HG02943 (cell line): Measurements from ENCODE around the gene ASIC1.
A peak's percentile ranks its signal among the peaks of the same experiment; 100 is the strongest.
"Not testable (repeated sequence)": the region's sequence is repeated elsewhere in the genome, so short reads cannot be mapped to it uniquely, and the experiment has no call there.

Experiments used
- ATAC-seq: cut with Tn5 transposase; IDR thresholded peaks from one replicate; pipeline ENCODE4 v1.9.1; 2021; ENCODE audit warnings: mild to moderate bottlenecking, low read depth, moderate library complexity; ENCODE audit not compliant: unreplicated experiment

ASIC1 gene

DNA sequence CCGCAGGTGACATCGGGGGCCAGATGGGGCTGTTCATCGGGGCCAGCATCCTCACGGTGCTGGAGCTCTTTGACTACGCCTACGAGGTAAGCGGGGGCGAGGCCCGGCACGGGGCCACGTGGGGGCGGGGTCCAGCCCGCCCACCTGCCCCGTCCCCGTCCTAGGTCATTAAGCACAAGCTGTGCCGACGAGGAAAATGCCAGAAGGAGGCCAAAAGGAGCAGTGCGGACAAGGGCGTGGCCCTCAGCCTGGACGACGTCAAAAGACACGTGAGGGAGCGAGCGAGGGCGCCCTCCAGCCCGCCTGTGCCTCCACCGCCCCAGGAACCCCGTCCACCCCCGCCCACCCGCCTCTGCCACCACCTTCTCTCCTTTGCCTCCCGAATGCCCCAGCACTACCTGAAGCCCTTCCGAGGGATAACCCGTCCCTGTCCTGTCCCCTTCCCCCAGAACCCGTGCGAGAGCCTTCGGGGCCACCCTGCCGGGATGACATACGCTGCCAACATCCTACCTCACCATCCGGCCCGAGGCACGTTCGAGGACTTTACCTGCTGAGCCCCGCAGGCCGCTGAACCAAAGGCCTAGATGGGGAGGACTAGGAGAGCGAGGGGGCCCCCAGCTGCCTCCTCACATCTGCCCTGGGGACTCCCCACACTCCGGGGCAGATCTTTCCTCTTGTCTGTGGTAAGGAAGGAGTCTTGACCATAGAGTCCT lies 23.9 kb downstream of the ASIC1 start:
- ATAC-seq, result no peak

DNA sequence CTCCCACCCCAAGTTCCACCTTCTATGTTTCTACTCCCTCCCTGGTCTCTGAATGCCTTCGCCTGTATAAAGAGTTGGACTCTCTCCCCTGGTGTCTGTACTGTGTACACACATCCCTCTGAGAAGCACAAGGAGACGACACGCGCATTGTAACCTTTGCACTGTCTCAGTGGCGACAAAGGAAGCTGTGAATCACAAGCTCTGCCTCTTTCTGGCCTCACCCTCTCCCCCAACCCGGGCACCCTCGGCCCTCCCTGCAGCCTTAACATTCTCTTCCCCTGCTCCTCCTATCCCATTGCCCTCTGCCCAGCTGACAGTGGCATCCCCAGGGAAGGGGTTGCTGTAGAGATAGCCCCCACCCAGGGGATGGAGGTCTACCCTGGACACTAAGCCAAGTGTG lies 25.2 kb downstream of the ASIC1 start:
- ATAC-seq, result no peak

DNA sequence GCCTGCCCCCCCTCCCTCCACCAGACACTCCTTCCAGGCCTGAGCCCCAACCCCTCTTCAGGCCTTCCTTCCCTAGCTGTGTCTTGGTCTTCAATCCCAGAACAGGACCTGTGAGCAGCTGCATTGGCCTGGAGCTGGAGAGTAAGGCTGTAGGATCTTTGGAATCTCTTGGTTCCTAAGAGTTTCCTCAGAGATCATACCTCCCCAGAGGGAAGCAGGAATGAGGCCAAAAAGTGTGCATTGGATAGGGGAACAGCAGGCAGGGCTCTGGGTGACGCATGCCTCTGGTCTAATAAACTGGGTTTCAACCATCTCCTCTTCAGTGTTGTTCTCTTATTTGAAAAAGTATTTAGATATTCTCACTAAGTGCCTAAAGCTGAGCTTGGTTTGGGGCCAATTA lies 25.9 kb downstream of the ASIC1 start:
- no peak for ATAC-seq

DNA sequence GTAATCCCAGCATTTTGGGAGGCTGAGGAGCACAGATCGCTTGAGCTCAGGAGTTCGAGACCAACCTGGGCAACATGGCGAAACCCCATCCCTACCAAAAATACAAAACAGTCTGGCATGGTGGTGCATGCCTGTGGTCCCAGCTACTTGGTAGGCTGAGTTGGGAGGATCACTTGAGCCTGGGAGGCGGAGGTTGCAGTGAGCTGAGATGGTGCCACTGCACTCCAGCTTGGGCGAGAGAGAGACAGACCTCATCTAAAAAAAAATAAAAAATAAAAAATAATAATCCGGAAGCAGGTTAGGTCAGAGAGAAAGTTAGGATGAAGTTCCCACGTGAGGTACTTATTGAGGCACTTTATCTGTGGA lies 27.0 kb downstream of the ASIC1 start:
- ATAC-seq, result not testable (repeated sequence)

DNA sequence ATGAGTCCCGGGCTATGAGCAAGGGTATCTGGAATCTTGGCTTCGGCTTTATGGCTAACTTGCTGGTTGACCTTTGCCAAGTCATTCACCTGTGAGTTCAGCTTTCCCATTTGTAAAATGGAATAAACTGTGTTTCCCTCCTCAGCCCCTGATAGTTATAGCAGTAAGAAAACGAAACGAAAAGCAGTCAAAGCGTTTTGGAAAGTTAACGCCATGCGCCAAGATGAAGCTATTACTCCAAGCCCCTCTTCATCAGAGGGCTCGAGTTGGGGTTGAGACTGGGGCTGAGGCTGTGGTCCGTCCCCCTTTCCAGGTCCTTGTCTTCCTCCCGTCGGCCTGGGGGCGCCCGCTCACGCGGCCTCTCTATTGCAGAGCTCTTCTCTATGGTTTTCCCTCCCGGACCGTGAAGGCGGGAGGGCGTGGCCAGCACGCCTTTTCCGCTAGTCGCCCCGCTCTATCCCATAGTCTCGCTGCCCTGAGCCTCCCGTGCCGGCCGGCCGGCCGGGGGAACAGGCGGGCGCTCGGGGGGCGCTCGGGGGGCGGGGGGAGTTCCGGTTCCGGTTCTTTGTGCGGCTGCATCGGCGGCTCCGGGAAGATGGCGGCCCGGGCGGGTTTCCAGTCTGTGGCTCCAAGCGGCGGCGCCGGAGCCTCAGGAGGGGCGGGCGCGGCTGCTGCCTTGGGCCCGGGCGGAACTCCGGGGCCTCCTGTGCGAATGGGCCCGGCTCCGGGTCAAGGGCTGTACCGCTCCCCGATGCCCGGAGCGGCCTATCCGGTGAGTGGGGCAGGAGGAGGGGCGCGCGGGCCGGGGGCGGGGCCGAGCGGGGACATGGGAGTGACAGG lies 27.6 kb downstream of the ASIC1 start, which contains the start of gene SMARCD1:
SMARCD1 (plus strand) TSS at position 568 of the 840 bp plus-strand sequence; CDS start at position 596, 28 bp downstream.
- peak; percentile 77 for ATAC-seq

DNA sequence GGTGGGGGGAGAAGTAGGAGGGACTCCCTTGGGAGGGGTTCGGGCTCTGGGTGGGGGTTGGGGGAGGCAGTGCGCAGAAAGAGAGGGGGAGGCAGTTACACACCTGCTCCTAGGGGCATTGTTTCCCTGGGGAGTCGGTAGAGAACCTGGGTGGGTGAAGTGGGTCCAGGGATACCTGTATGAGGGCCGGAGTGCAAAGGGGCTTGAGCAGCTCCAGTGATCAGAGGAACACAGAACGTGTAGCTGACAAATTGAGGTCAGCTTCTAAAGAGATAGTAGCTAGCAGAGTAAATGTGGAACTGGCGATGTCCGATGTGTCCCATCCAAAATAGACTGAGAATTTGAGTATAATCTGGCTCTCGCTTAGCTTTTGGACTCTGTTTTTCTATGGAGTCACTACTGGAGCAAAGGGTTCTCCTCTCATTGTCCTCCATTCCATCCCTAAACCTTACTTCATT lies 28.2 kb downstream of the ASIC1 start:
- no peak for ATAC-seq

DNA sequence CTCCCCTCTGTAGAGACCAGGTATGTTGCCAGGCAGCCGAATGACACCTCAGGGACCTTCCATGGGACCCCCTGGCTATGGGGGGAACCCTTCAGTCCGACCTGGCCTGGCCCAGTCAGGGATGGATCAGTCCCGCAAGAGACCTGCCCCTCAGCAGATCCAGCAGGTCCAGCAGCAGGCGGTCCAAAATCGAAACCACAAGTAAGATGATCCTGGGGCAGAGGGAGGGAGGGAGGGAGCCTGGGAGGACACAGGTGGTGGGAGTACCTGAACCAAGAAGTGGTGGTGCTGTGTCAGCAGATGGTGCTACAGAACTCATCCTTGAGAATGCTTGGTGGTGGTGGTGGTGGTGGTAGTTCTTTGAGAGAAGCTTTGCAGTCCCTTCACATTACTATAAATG lies 28.8 kb downstream of the ASIC1 start:
- ATAC-seq, result no peak

GRCh38 chr12:50087151-50087550 lies 29.8 kb downstream of the ASIC1 start:
- ATAC-seq, result no peak

DNA sequence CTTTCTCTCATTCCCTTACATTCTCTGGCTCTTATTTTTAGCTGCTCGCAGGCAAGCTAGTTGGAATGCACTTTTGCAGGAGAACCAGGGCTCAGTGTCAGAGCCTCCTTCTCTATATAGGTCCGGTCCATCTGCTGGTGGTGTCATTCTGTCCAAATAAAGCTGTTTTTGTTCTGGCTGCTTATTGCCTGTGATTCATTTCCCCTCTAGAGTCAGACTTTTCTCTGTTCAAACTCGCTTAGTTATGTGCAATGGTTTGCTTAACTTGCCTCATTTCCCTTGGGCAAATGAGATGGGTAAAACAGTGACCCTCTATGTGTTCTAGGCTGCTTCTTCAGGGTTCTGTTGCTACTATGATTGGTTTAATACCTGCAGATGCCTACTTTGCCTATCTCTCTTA lies 30.6 kb downstream of the ASIC1 start:
- no peak for ATAC-seq

- ATAC-seq, result no peak
Observed at GRCh38 chr12:50088577-50089335, 31.4 kb downstream of the ASIC1 start.

- no peak for ATAC-seq
Observed at GRCh38 chr12:50089730-50090129, 32.3 kb downstream of the ASIC1 start.

DNA sequence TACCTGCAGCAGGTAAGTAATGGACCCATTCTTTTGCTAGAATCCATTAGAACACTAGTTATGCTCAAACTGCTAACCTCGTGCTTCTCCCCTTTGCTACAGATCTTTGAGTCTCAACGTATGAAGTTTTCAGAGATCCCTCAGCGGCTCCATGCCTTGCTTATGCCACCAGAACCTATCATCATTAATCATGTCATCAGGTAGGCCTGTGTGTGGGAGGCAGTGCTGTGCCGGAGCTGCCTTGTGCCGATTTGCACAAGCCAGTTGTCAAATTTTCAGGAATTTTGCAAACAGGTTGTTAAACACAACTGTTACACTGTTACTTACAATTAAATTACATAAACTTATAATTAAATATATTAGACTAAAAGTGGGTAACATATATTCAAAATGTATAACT lies 33.0 kb downstream of the ASIC1 start:
- no peak for ATAC-seq

- ATAC-seq, result no peak
Observed at GRCh38 chr12:50097952-50098351, 40.6 kb downstream of the ASIC1 start.

GRCh38 chr12:50099302-50100008 lies 42.1 kb downstream of the ASIC1 start:
- ATAC-seq, result no peak

GRCh38 chr12:50100561-50100960 lies 43.2 kb downstream of the ASIC1 start:
- no peak for ATAC-seq

GRCh38 chr12:50101663-50102062 lies 44.3 kb downstream of the ASIC1 start:
- ATAC-seq, result no peak

DNA sequence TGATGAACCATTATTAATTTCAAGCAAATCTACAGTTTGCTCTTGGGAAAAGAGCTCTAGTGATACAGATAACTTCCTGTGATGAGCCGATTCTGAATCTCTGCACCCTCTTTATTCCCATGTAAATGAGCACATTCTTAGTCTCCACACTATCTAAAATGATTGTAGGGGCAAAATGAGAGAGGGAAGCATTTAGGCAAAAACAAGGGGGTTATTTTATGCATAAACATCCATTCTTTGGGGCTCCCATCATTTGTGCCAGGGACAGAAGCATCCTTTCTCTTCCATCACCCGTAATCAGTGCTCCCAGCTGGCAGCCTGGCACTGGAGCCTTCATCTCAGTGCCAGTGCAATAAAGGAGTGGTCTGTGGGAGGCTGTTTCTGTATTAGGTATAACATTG lies 44.7 kb downstream of the ASIC1 start:
- no peak for ATAC-seq

- ATAC-seq, result no peak
Observed at GRCh38 chr12:50102646-50103309, 45.4 kb downstream of the ASIC1 start.

- ATAC-seq, result no peak
Observed at GRCh38 chr12:50103351-50103750, 46.0 kb downstream of the ASIC1 start.

- no peak for ATAC-seq
Observed at GRCh38 chr12:50103767-50104321, 46.4 kb downstream of the ASIC1 start, which contains the start of gene GPD1. Gene GPD1 (plus strand): TSS chr12:50104008. CDS start chr12:50104051, 43 bp downstream.
